Measurements from ENCODE around the gene KCTD2.

The KCTD2 gene

DNA sequence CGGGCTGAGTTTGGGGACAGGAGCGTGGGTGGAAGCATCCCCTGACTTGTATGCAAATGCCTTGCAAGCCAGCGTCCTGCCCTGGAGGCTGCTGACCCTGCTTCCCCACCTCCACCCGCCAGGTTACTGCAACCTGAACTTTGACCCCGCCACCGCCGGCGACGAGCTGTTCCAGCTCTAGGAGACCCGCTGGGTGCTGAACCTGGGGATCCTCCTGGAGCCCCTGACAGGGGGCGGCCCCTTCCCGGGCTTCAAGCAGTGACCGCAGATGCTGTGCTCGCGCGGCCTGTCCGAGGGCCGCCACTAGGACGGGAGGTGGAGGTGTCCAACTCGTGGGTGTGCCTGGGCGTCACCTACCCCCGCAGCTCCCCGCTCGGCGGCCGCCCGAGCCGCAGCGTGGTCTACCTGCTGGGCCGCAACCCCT lies 30.1 kb downstream of the KCTD2 start:
- no peak for DNase-seq (ENCODE audit: extremely low spot score)
- ChIA-PET CTCF (no interaction called here), POLR2A (interaction anchor here (0.9 to 1.2 kb wide), 2 partner anchors 32 to 64 kb away, joined by 3 to 5 read pairs; partner anchors contain the start of genes ARMC7 and MRPL58)
- TF ChIP-seq SP1 (IDR thresholded peaks at IDR 0.05) (no peak), L3MBTL2 (conservative IDR thresholded peaks at IDR 0.05) (no peak), HDGF (IDR thresholded peaks at IDR 0.05; ENCODE audit: borderline replicate concordance) (no peak), FOXK2 (IDR thresholded peaks at IDR 0.05) (no peak), BHLHE40 (IDR thresholded peaks at IDR 0.05; ENCODE audit: borderline replicate concordance) (no peak), LEF1 (IDR thresholded peaks at IDR 0.05; ENCODE audit: borderline replicate concordance) (no peak), NFRKB (IDR thresholded peaks at IDR 0.05) (no peak), ARNT (IDR thresholded peaks at IDR 0.05) (no peak)

DNA sequence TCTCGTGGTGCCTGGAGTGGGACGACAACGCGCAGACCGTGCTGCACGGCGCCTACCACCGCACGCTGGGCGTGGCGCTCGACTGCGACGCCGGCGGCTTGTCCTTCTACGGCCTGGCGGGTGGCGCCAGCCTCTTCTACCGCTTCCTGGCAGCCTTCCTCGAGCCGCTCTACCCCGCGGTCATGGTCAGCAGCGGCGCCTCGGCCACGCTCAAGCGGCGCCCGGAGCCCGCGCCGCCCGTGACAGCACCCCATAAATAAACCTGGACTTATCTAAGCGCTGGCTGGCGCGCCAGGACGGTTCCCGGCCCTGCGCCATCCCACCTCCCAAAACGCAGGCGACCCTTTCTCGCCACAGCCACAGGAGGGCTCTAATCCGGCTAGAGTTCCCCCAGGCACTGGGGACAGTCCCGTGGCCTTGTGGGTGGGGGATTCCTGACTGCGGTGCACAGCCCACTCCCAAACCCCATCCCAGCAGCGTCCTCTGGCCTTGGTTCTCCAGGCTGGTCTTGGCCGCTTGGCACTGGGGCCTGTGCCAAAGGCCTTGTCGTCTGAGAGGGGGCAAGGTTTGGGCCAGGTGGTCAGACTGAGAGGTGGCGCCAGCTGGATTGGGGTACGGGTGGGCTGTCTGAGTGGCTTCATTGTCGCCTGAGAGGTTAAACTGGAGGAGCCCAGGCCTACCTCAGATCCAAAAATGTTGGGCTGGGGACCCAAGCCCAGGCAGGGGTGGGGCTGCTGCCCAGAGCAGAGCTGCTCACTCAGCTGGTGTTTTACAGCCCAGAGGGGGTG lies 30.7 kb downstream of the KCTD2 start:
- no peak for DNase-seq (ENCODE audit: extremely low spot score)
- ChIA-PET CTCF (interaction anchor here (0.6 to 1.0 kb wide), 4 partner anchors 14 to 117 kb away, joined by 3 to 4 read pairs (median 4); no protein-coding TSS in a partner anchor), POLR2A (interaction anchor here (1.0 to 1.5 kb wide), 3 partner anchors 7 to 43 kb away, joined by 3 to 10 read pairs (median 3); partner anchors contain the start of gene SLC16A5)
- TF ChIP-seq FOXM1 (IDR thresholded peaks at IDR 0.05; ENCODE audit: borderline replicate concordance) (no peak), NFRKB (IDR thresholded peaks at IDR 0.05) (no peak), HDGF (IDR thresholded peaks at IDR 0.05; ENCODE audit: borderline replicate concordance) (no peak), FOXA1 (IDR thresholded peaks at IDR 0.05) (no peak), ARNT (IDR thresholded peaks at IDR 0.05) (no peak), ZNF384 (IDR thresholded peaks at IDR 0.05) (no peak), TARDBP (IDR thresholded peaks at IDR 0.05) (no peak), FOXK2 (IDR thresholded peaks at IDR 0.05) (no peak), L3MBTL2 (conservative IDR thresholded peaks at IDR 0.05) (no peak), CTBP1 (IDR thresholded peaks at IDR 0.05; ENCODE audit: borderline replicate concordance) (no peak), ELF4 (IDR thresholded peaks at IDR 0.05) (no peak), BHLHE40 (IDR thresholded peaks at IDR 0.05; ENCODE audit: borderline replicate concordance) (no peak), SUZ12 (IDR thresholded peaks at IDR 0.05) (no peak)
- TF ChIP-seq, protein P1, sequence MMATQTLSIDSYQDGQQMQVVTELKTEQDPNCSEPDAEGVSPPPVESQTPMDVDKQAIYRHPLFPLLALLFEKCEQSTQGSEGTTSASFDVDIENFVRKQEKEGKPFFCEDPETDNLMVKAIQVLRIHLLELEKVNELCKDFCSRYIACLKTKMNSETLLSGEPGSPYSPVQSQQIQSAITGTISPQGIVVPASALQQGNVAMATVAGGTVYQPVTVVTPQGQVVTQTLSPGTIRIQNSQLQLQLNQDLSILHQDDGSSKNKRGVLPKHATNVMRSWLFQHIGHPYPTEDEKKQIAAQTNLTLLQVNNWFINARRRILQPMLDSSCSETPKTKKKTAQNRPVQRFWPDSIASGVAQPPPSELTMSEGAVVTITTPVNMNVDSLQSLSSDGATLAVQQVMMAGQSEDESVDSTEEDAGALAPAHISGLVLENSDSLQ (IDR thresholded peaks at IDR 0.05), result no peak

DNA sequence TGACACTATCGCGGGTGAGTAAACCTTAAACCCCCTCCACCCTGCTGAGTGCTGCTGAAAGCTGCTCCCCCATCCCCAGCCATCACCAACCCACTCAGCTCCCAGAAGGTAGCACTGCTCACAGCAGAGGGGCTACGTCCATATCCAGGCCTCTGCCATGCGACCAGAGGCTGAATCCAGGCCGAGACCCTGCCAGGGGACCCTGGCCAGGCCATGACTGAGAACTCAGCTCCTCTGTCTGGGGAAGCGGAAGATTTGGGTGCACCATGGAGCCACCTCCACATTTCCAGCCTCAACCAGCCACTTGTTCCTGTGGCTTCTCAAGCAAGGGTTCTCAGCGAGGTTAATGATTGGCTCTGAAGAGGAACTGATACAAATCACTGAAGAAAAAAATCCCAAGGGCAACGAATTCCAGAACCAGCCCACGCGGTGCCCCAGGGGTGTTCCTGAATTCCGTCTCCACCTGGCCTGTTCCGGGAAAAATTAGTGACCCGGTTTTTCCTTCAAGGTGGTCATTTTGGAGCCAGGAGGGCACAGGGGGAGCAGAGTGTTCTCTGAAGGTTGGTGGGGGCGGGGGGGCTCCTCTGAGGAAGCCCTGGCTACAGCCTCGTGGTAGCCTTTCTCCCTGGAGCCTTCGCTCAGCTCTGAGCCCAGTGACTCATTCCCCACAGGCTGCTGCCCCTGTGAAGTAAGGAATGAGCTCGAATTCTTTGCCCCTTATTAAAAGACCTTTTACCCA lies 31.4 kb downstream of the KCTD2 start:
- DNase-seq (ENCODE audit: extremely low spot score), result no peak
- POLR2A ChIA-PET, result interaction anchor here (0.6 to 1.5 kb wide), 5 partner anchors 8 to 451 kb away, joined by 3 to 10 read pairs (median 3); partner anchors contain the start of genes ARMC7 and SLC16A5
- CTCF ChIA-PET, result interaction anchor here (0.6 to 1.0 kb wide), 5 partner anchors 15 to 123 kb away, joined by 3 to 4 read pairs (median 3); no protein-coding TSS in a partner anchor
- no peak for TF ChIP-seq ZNF384 (IDR thresholded peaks at IDR 0.05)
- TF ChIP-seq ARNT (IDR thresholded peaks at IDR 0.05), result no peak
- TF ChIP-seq TARDBP (IDR thresholded peaks at IDR 0.05), result no peak
- TF ChIP-seq ELF4 (IDR thresholded peaks at IDR 0.05), result no peak
- no peak for TF ChIP-seq FOXM1 (IDR thresholded peaks at IDR 0.05; ENCODE audit: borderline replicate concordance)
- TF ChIP-seq HDGF (IDR thresholded peaks at IDR 0.05; ENCODE audit: borderline replicate concordance), result no peak
- no peak for TF ChIP-seq NFRKB (IDR thresholded peaks at IDR 0.05)
- no peak for TF ChIP-seq L3MBTL2 (conservative IDR thresholded peaks at IDR 0.05)
- TF ChIP-seq CTBP1 (IDR thresholded peaks at IDR 0.05; ENCODE audit: borderline replicate concordance), result no peak
- no peak for TF ChIP-seq BHLHE40 (IDR thresholded peaks at IDR 0.05; ENCODE audit: borderline replicate concordance)
- no peak for TF ChIP-seq LEF1 (IDR thresholded peaks at IDR 0.05; ENCODE audit: borderline replicate concordance)
- TF ChIP-seq SUZ12 (IDR thresholded peaks at IDR 0.05), result no peak
- TF ChIP-seq FOXA1 (IDR thresholded peaks at IDR 0.05), result no peak
- TF ChIP-seq, protein P1 (IDR thresholded peaks at IDR 0.05), result no peak
- TF ChIP-seq FOXK2 (IDR thresholded peaks at IDR 0.05), result no peak

- ChIA-PET CTCF (interaction anchor here (1.0 kb wide), 2 partner anchors 19 to 123 kb away, joined by 3 to 4 read pairs; no protein-coding TSS in a partner anchor), POLR2A (interaction anchor here (0.6 to 1.5 kb wide), 5 partner anchors 9 to 451 kb away, joined by 3 to 10 read pairs (median 3); partner anchors contain the start of genes ARMC7 and SLC16A5)
- no peak for DNase-seq (ENCODE audit: extremely low spot score)
- TF ChIP-seq ZNF384 (IDR thresholded peaks at IDR 0.05), result no peak
- TF ChIP-seq LEF1 (IDR thresholded peaks at IDR 0.05; ENCODE audit: borderline replicate concordance), result no peak
- TF ChIP-seq HDGF (IDR thresholded peaks at IDR 0.05; ENCODE audit: borderline replicate concordance), result no peak
- no peak for TF ChIP-seq SUZ12 (IDR thresholded peaks at IDR 0.05)
- TF ChIP-seq BHLHE40 (IDR thresholded peaks at IDR 0.05; ENCODE audit: borderline replicate concordance), result no peak
Measured at GRCh38 chr17:75079023-75079373, 32.0 kb downstream of the KCTD2 start.

GRCh38 chr17:75081611-75082540 lies 34.9 kb downstream of the KCTD2 start:
- ChIA-PET POLR2A (interaction anchor here (0.9 to 1.4 kb wide), 2 partner anchors 9 to 28 kb away, joined by 3 to 4 read pairs; partner anchors contain the start of gene ARMC7), CTCF (interaction anchor here (0.6 kb wide), 1 partner anchor 15 kb away, joined by 3 read pairs; no protein-coding TSS in a partner anchor)
- DNase-seq (ENCODE audit: extremely low spot score), result no peak

More at GRCh38 chr17:75081611-75082540, 34.9 kb downstream of the KCTD2 start:
- TF ChIP-seq ELF4 (IDR thresholded peaks at IDR 0.05) (no peak), CTBP1 (IDR thresholded peaks at IDR 0.05; ENCODE audit: borderline replicate concordance) (no peak), LEF1 (IDR thresholded peaks at IDR 0.05; ENCODE audit: borderline replicate concordance) (no peak), BHLHE40 (IDR thresholded peaks at IDR 0.05; ENCODE audit: borderline replicate concordance) (no peak), FOXM1 (IDR thresholded peaks at IDR 0.05; ENCODE audit: borderline replicate concordance) (no peak), ARNT (IDR thresholded peaks at IDR 0.05) (no peak), FOXK2 (IDR thresholded peaks at IDR 0.05) (no peak), TARDBP (IDR thresholded peaks at IDR 0.05) (no peak), SP1 (IDR thresholded peaks at IDR 0.05) (no peak)
- TF ChIP-seq, protein P1 (IDR thresholded peaks at IDR 0.05), result no peak

Measured in HEK293T (cell line).